Thyroid gland (tissue), 4 donors: ENCODE results near the gene DLG2. TPM values are rescaled to one million over a fixed set of nuclear protein-coding genes. Genes with fewer than 3 reads are reported as not detected.

Experiments
- DNase-seq, 2 donors: peaks; one replicate each; pipeline ENCODE4 v3.0.0-alpha.2; 2019
- H3K27ac ChIP-seq, 3 donors: fragments of 200-600 bp; sonication (generic); 1 replicate in 2 of 3; 2 replicates in 1 of 3; pipeline ENCODE4 v1.5.1; 2016 to 2019; ENCODE audit warnings: mild to moderate bottlenecking in 1 of 3, moderate library complexity in 1 of 3
- H3K27me3 ChIP-seq: fragments of 200-600 bp; sonication (generic); one replicate; pipeline ENCODE4 v1.5.1; 2019
- H3K36me3 ChIP-seq, 2 donors: fragments of 200-600 bp; sonication (generic); one replicate each; pipeline ENCODE4 v1.5.1; 2016 to 2019
- H3K4me1 ChIP-seq, 2 donors: fragments of 200-600 bp; sonication (generic); one replicate each; pipeline ENCODE4 v1.5.1; 2017 to 2019
- H3K4me3 ChIP-seq, 3 donors: fragments of 200-600 bp; sonication (generic); replicated peaks in 1 of 3; 1 replicate in 2 of 3; 2 replicates in 1 of 3; pipeline ENCODE4 v1.5.1; 2016; ENCODE audit warnings: mild to moderate bottlenecking in 1 of 3
- H3K9me3 ChIP-seq: fragments of 200-600 bp; sonication (generic); one replicate; pipeline ENCODE4 v1.5.1; 2017
- POLR2A ChIP-seq, 2 donors: fragments of 450-650 bp; IDR thresholded peaks; one replicate each; pipeline ENCODE4 v1.6.1; 2017; ENCODE audit warnings: antibody characterized with exemption in 2 of 2, mild to moderate bottlenecking in 2 of 2, moderate library complexity in 1 of 2
- WGBS, 2 donors: methylation state at CpG; one replicate each; pipeline ENCODE4 v1.1.5; 2017; 5-methylcytosine and 5-hydroxymethylcytosine counted together
- intact Hi-C: fragments of 100-400 bp; cut with DNase I; formaldehyde crosslinking; loops from one replicate; pipeline ENCODE4 v1.15.1; 2023
- total RNA-seq, 4 donors: library from RNA; depleted of rRNA; stranded (reverse); fragments of >200 nt; gene quantifications; one replicate each; pipeline ENCODE4 v1.2.3, GENCODE V29; 2016
- TF ChIP-seq, protein P1 (sequence below), 6 experiments: fragments of 200-600 bp in 3 of 6; fragments of 450-650 bp in 3 of 6; sonication (generic) in 3 of 6; IDR thresholded peaks; one replicate each; pipeline ENCODE4 v1.5.1; 2016 to 2019; ENCODE audit warnings: antibody characterized with exemption in 6 of 6, mild to moderate bottlenecking in 2 of 6, inconsistent platforms in 1 of 6, moderate library complexity in 1 of 6

DLG2 gene
- total RNA-seq, 4 donors from 2014 or later: 29.4 to 79.4 (median 42.4) TPM

DNA sequence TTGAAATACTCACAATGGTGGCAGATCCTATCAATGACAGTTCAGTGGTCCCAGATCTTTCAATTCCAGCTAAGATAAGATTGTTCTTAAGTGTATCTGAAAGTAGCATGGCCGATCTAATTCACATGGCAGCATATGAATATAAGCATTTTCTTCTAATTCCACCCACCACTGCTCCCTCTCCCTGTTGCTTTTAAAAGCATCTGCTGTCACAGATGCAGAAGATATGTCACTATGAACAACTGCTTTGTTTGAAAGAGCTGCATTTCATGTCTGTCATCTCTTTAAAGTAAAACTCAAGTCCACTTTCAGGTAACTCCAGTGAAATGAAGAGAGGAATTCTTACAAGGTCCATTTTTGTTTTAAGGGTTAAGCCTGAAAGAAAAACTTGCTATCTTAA is 1044.0 kb downstream of the DLG2 start:
- H3K27me3 ChIP-seq: no peaks in the 10 kb centered on the region
- no peak for DNase-seq
- TF ChIP-seq, protein P1, sequence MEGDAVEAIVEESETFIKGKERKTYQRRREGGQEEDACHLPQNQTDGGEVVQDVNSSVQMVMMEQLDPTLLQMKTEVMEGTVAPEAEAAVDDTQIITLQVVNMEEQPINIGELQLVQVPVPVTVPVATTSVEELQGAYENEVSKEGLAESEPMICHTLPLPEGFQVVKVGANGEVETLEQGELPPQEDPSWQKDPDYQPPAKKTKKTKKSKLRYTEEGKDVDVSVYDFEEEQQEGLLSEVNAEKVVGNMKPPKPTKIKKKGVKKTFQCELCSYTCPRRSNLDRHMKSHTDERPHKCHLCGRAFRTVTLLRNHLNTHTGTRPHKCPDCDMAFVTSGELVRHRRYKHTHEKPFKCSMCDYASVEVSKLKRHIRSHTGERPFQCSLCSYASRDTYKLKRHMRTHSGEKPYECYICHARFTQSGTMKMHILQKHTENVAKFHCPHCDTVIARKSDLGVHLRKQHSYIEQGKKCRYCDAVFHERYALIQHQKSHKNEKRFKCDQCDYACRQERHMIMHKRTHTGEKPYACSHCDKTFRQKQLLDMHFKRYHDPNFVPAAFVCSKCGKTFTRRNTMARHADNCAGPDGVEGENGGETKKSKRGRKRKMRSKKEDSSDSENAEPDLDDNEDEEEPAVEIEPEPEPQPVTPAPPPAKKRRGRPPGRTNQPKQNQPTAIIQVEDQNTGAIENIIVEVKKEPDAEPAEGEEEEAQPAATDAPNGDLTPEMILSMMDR (IDR thresholded peaks at IDR 0.05): no peak
- TF ChIP-seq POLR2A (IDR thresholded peaks at IDR 0.05): no peak
- no peak overlapping the region for H3K27ac ChIP-seq
- no peak overlapping the region for H3K4me3 ChIP-seq
- H3K9me3 ChIP-seq: no peaks in the 10 kb centered on the region
- H3K36me3 ChIP-seq: no peaks in the 10 kb centered on the region
- intact Hi-C loops: no loop called here
- 78 to 80% methylated on average over 1 of the region's 1 CpG for WGBS, 2 donors
- no peaks in the 10 kb centered on the region for H3K4me1 ChIP-seq

DNA sequence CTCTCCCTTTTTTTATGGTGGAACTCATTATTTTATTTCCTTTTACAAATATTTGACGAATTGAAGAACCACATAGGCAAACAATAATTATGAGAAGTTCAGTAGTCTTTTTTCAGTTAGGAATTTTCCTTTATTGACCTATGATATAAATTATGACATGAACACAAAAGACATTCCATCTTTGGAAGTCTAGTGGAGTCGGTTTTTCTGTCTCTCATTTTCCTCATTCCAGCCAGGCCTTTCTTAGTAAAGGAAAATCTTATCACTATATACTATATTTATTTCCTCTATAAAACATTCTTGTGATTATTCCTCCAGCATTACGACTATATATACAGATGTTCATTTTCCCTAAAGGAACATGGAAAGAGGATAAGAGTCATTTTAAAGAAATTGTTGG is 1046.1 kb downstream of the DLG2 start:
- Histone ChIP-seq H3K4me1 (no peaks in the 10 kb centered on the region), H3K27me3 (no peaks in the 10 kb centered on the region), H3K9me3 (no peaks in the 10 kb centered on the region), H3K4me3 (no peak overlapping the region), H3K36me3 (no peaks in the 10 kb centered on the region), H3K27ac (no peak overlapping the region)
- TF ChIP-seq, protein P1 (IDR thresholded peaks at IDR 0.05): no peak
- TF ChIP-seq POLR2A (IDR thresholded peaks at IDR 0.05): no peak
- intact Hi-C loops: no loop called here
- no peak for DNase-seq
- 77 to 80% methylated on average over 3 of the region's 3 CpGs for WGBS, 2 donors

DNA sequence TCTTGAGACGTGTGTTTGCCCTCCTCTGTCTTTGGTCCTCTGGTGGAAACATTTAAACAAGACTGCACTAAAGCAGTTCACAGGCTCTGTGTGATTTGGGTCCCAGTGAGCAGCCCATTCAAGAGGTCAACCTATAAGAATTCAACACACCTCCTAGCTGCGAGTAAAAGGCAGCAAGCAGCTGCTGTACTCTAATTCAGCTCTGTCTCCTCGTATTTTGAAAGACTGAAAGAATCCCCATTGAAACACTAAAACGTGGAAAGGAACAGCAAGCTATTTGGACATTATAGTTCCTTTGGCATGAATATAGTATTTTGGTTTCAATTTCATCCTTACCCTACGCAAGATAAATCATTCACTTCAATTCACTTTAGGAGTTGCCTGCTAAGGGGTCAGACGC is 1046.7 kb downstream of the DLG2 start:
- Histone ChIP-seq H3K4me1 (no peaks in the 10 kb centered on the region), H3K9me3 (no peaks in the 10 kb centered on the region), H3K27ac (no peak overlapping the region), H3K27me3 (no peaks in the 10 kb centered on the region), H3K4me3 (no peak overlapping the region), H3K36me3 (no peaks in the 10 kb centered on the region)
- no peak for DNase-seq
- 78 to 79% methylated on average over 6 of the region's 6 CpGs for whole genome bisulfite sequencing, 2 donors
- no peak for TF ChIP-seq POLR2A (IDR thresholded peaks at IDR 0.05)
- TF ChIP-seq, protein P1 (IDR thresholded peaks at IDR 0.05): no peak
- intact Hi-C loops: no loop called here

DNA sequence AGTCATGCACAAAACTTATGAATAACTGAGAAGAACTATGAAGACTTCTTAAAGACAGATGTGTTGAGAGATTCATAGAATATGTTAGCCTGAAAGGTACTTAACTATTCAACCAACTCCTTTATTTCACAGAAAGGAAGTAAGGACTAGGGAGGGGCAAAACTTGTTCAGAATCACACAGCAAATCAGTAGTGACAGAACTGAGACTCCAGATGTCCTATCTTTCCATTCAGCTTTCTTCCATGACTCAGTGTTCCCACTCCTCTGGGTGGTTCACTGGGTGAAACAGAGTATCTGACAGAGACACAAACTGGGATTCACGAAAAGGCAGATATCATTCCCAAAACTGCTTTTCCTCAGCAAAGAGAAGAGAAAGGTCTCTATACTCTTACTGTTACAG is 1053.3 kb downstream of the DLG2 start:
- Histone ChIP-seq H3K4me1 (no peaks in the 10 kb centered on the region), H3K27ac (no peak overlapping the region), H3K27me3 (no peaks in the 10 kb centered on the region), H3K36me3 (no peaks in the 10 kb centered on the region), H3K9me3 (no peaks in the 10 kb centered on the region), H3K4me3 (no peak overlapping the region)
- intact Hi-C loops: no loop called here
- 87 to 97% methylated on average over 1 of the region's 1 CpG for WGBS, 2 donors
- no peak for DNase-seq
- TF ChIP-seq POLR2A (IDR thresholded peaks at IDR 0.05): no peak
- TF ChIP-seq, protein P1 (IDR thresholded peaks at IDR 0.05): no peak

DNA sequence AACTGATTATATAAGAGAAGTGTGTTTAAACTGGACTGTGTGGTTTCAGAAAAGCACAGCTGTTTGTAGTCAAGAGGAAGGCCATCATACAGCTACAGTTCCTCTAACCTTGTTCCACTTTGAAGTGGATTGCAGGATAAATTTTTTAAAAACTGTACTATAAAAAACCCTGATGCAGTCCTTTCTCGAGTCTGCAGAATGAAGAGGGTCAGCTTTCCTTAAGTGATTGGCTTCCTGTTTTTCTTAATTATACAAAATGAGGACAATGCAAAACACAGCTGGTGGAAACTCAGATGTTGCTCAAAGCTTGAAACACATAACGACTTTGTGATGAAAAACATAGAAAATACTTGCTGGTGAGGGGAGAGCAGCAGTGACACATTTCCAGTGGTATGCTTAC is 1060.5 kb downstream of the DLG2 start:
- no peak for DNase-seq
- intact Hi-C loops: no loop called here
- no peak overlapping the region for H3K27ac ChIP-seq
- H3K36me3 ChIP-seq: no peaks in the 10 kb centered on the region
- H3K4me3 ChIP-seq: no peak overlapping the region
- TF ChIP-seq POLR2A (IDR thresholded peaks at IDR 0.05): no peak
- TF ChIP-seq, protein P1 (IDR thresholded peaks at IDR 0.05): no peak
- H3K9me3 ChIP-seq: no peaks in the 10 kb centered on the region
- 24 to 29% methylated on average over 2 of the region's 2 CpGs for WGBS, 2 donors
- no peaks in the 10 kb centered on the region for H3K4me1 ChIP-seq
- H3K27me3 ChIP-seq: no peaks in the 10 kb centered on the region
